ENCODE results near the gene KCNG2.

KCNG2 gene

GRCh38 chr18:79825913-79826312, 28.2 kb downstream of the KCNG2 start:
- DNase-seq, result no peak

- no peak for DNase-seq
Measured at GRCh38 chr18:79826966-79827365, 29.2 kb downstream of the KCNG2 start.

- DNase-seq, result no peak
Measured at GRCh38 chr18:79828258-79828657, 30.5 kb downstream of the KCNG2 start.

- no peak for DNase-seq
Measured at GRCh38 chr18:79829136-79829854, 31.6 kb downstream of the KCNG2 start.

GRCh38 chr18:79832169-79832568, 34.4 kb downstream of the KCNG2 start:
- no peak for DNase-seq

GRCh38 chr18:79834834-79835233, 37.1 kb downstream of the KCNG2 start:
- DNase-seq, result no peak

GRCh38 chr18:79841936-79842335, 44.2 kb downstream of the KCNG2 start:
- no peak for DNase-seq

GRCh38 chr18:79844999-79845563, 47.3 kb downstream of the KCNG2 start:
- no peak for DNase-seq

GRCh38 chr18:79846936-79847557, 49.3 kb downstream of the KCNG2 start:
- DNase-seq, result no peak

GRCh38 chr18:79847606-79848293, 50.0 kb downstream of the KCNG2 start:
- no peak for DNase-seq

- no peak for DNase-seq
Measured at GRCh38 chr18:79848294-79848578, 50.5 kb downstream of the KCNG2 start.

- no peak for DNase-seq
Measured at GRCh38 chr18:79848579-79849327, 51.0 kb downstream of the KCNG2 start.

GRCh38 chr18:79849328-79850207, 51.8 kb downstream of the KCNG2 start:
- no peak for DNase-seq

GRCh38 chr18:79850731-79851130, 53.0 kb downstream of the KCNG2 start:
- DNase-seq, result no peak

GRCh38 chr18:79851489-79851888, 53.8 kb downstream of the KCNG2 start:
- no peak for DNase-seq

- no peak for DNase-seq
Measured at GRCh38 chr18:79851950-79852349, 54.2 kb downstream of the KCNG2 start.

GRCh38 chr18:79852561-79853302, 55.0 kb downstream of the KCNG2 start:
- no peak for DNase-seq

- no peak for DNase-seq
Measured at GRCh38 chr18:79853303-79853992, 55.7 kb downstream of the KCNG2 start.

GRCh38 chr18:79853993-79854364, 56.2 kb downstream of the KCNG2 start:
- no peak for DNase-seq

- no peak for DNase-seq
Measured at GRCh38 chr18:79855147-79855933, 57.6 kb downstream of the KCNG2 start.

All from NCI-H1694 treated with DMSO at 0.1 percent for 48 hours (cell line).